OCI-LY3 (cell line): Measurements from ENCODE around the gene SH3RF3.

Experiments used
- H2AFZ ChIP-seq: fragments of 200-600, 300-600 bp; shearing (Covaris generic); 2 replicates; pipeline ENCODE4 v1.6.0; 2014; ENCODE audit warnings: antibody characterized with exemption, low read depth, low read length
- H3K27ac ChIP-seq: fragments of 200-600, 300-600 bp; sonication (generic); 2 replicates; pipeline ENCODE4 v1.5.1; 2014; ENCODE audit warnings: mild to moderate bottlenecking, low read length, moderate library complexity, mixed read lengths
- H3K27me3 ChIP-seq: fragments of 200-600, 300-600 bp; sonication (generic); 2 replicates; pipeline ENCODE4 v1.6.1; 2014; ENCODE audit warnings: low read depth, low read length, mixed read lengths
- H3K36me3 ChIP-seq: fragments of 200-600, 300-600 bp; sonication (generic); replicated peaks from 2 replicates; pipeline ENCODE3; 2014; ENCODE audit warnings: low read depth, low read length, mixed read lengths
- H3K4me1 ChIP-seq: fragments of 300-600, 200-600 bp; sonication (generic); 2 replicates; pipeline ENCODE4 v1.6.1; 2014; ENCODE audit warnings: low read length, mixed read lengths
- H3K4me2 ChIP-seq: fragments of 200-600, 300-600 bp; sonication (generic); 2 replicates; pipeline ENCODE4 v1.6.1; 2014; ENCODE audit warnings: low read length, mixed read lengths
- H3K4me3 ChIP-seq: fragments of 300-600, 200-600 bp; sonication (generic); 2 replicates; pipeline ENCODE4 v1.5.1; 2014; ENCODE audit warnings: antibody characterized with exemption, mild to moderate bottlenecking, low read length, moderate library complexity
- H3K79me2 ChIP-seq: fragments of 300-600, 200-600 bp; shearing (Covaris generic); 2 replicates; pipeline ENCODE4 v1.6.1; 2014; ENCODE audit warnings: mild to moderate bottlenecking, low read length, mixed read lengths
- H3K9ac ChIP-seq: fragments of 300-600, 200-600 bp; shearing (Covaris generic); 2 replicates; pipeline ENCODE4 v1.6.0; 2014; ENCODE audit warnings: mild to moderate bottlenecking, low read length, moderate library complexity
- H3K9me3 ChIP-seq: fragments of 200-600, 300-600 bp; shearing (Covaris generic); 2 replicates; pipeline ENCODE4 v1.6.1; 2014; ENCODE audit warnings: low read length, mixed read lengths; ENCODE audit not compliant: insufficient read depth
- H4K20me1 ChIP-seq: fragments of 200-600, 300-600 bp; sonication (generic); 2 replicates; pipeline ENCODE4 v1.6.1; 2016; ENCODE audit warnings: low read length, mixed read lengths; ENCODE audit not compliant: insufficient read depth
- EZH2phosphoT487 ChIP-seq: fragments of 200-600 bp; shearing (Covaris generic); IDR thresholded peaks from 2 replicates; pipeline ENCODE4 v1.6.1; 2018; ENCODE audit warnings: antibody characterized with exemption, mixed run types, low read depth
- TF ChIP-seq, protein P1 (sequence below): fragments of 200-600, 300-600 bp; sonication (generic); IDR thresholded peaks from 2 replicates; pipeline ENCODE4 v1.5.1; 2014; ENCODE audit warnings: antibody characterized with exemption, low read length, low read depth

Gene SH3RF3

DNA sequence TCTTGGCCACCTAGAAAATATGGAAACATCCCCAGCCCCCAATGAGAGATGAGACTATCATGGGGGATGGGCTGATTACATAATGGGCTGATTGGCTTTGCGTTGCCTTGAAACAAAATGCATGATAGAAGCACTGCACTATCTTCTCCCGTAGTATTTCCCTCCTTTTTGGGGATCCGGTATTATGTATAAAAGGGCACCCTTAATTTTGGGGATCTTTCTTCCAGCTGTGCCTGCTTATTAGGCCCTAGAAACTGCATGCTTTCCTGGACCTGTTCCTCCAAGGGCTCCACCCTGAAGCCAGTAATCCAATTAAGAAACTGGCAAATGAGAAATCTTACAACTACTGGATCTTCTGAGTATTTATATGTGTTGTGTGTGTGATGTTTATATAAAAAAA, 34.9 kb upstream of the SH3RF3 start:
- Histone ChIP-seq H2AFZ (no peak overlapping the region), H3K36me3 (no peaks in the 10 kb centered on the region), H3K9me3 (no peaks in the 10 kb centered on the region), H3K27ac (no peak overlapping the region), H3K4me1 (no peaks in the 10 kb centered on the region), H3K4me3 (no peak overlapping the region), H3K79me2 (no peaks in the 10 kb centered on the region), H4K20me1 (no peaks in the 10 kb centered on the region), H3K9ac (no peak overlapping the region), H3K4me2 (no peak overlapping the region), H3K27me3 (peaks cover 9% of the 10 kb centered on the region; the same call in 1 of the 2 replicates)
- TF ChIP-seq, protein P1, sequence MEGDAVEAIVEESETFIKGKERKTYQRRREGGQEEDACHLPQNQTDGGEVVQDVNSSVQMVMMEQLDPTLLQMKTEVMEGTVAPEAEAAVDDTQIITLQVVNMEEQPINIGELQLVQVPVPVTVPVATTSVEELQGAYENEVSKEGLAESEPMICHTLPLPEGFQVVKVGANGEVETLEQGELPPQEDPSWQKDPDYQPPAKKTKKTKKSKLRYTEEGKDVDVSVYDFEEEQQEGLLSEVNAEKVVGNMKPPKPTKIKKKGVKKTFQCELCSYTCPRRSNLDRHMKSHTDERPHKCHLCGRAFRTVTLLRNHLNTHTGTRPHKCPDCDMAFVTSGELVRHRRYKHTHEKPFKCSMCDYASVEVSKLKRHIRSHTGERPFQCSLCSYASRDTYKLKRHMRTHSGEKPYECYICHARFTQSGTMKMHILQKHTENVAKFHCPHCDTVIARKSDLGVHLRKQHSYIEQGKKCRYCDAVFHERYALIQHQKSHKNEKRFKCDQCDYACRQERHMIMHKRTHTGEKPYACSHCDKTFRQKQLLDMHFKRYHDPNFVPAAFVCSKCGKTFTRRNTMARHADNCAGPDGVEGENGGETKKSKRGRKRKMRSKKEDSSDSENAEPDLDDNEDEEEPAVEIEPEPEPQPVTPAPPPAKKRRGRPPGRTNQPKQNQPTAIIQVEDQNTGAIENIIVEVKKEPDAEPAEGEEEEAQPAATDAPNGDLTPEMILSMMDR: no peak
- TF ChIP-seq EZH2phosphoT487: no peak

DNA sequence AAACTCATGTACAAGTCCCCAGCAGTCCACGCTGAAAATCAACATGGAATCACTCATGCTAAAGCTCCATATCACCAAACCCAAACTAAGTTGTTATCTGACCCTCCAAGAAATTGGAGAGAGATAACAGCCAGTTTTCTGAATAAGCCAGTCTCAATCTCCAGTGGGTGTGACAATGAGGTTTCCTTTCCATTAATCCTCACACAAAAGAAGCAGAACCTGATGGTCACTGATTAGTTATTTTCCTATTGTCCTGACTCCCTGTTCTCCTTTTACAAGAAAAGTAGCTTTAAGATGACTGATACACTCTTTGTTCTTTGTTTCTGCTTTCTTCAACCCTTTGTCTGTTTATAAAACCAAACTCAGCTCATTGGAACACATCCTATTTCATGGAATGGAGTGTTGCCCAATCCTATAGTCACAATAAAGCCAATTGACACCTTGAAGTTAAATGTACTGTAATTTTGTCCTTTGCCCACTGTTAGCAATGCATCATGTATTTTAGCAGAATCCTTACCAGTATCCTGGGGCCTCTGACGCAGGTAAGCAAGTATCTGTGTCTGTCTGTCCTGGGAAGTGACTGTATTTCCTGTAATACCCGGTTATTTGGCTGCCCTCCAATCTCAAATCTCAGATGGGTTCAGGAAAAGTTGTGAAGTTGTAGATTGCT, 30.6 kb upstream of the SH3RF3 start:
- no peaks in the 10 kb centered on the region for H3K36me3 ChIP-seq
- TF ChIP-seq EZH2phosphoT487: no peak
- TF ChIP-seq, protein P1: no peak
- peaks cover 13% of the 10 kb centered on the region; the same call in 1 of the 2 replicates for H3K27me3 ChIP-seq
- H3K4me3 ChIP-seq: no peak overlapping the region
- no peak overlapping the region for H2AFZ ChIP-seq
- H3K9ac ChIP-seq: no peak overlapping the region
- H3K79me2 ChIP-seq: no peaks in the 10 kb centered on the region
- no peaks in the 10 kb centered on the region for H4K20me1 ChIP-seq
- H3K27ac ChIP-seq: no peak overlapping the region
- no peak overlapping the region for H3K4me2 ChIP-seq
- no peaks in the 10 kb centered on the region for H3K4me1 ChIP-seq
- no peaks in the 10 kb centered on the region for H3K9me3 ChIP-seq

DNA sequence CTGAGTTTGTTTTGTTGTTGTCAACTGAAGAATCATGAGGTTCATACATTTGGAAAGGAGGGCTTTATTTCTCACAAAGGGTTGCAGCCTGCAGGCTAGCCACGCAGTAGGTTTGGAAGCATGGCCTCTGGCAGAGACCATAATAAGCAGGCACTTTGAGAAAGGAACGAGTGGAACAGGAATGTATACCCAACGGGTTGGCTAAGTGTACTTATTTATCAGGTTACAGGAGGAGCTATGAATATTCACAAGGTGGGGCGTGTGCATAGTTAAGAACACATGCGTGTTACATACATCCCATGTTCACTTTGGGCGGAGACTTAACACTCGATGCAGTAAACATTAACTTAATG, 30.1 kb upstream of the SH3RF3 start:
- Histone ChIP-seq H3K27me3 (peaks cover 13% of the 10 kb centered on the region; the same call in 1 of the 2 replicates), H3K27ac (no peak overlapping the region)

DNA sequence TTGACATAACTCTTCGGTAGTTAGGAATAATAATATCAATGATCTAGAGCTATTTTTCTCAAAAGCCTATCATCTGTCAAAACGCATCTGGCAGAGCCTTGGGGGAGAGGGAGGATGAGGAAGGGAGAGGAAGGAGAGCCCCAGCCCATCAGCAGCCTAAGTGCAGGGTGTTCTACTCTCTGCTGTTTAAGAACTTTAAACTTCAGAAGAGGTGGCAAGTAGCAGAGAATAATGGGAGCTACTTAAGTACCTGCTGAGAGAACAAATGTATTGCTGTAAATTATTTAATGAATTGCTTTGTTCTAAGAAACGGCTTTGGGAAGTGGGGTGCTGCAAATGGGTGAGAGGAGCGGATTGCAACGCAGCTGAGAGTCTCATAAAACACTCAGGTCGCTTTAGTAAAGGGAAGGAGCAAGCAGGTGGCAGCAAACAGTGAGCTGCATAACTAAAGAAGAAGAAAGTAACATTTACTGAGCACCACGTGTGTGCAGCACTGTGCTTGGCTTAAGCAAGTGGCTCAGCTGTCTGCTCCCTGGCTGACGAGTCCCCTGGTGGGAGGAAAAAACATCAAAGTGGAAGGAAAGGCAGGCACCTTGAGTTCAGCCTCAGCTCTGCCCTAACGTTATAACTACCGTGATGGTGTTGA, 26.3 kb upstream of the SH3RF3 start:
- Histone ChIP-seq H3K27me3 (peaks cover 13% of the 10 kb centered on the region; the same call in 1 of the 2 replicates), H3K27ac (no peak overlapping the region), H4K20me1 (no peaks in the 10 kb centered on the region), H3K79me2 (no peaks in the 10 kb centered on the region), H3K4me3 (no peak overlapping the region), H2AFZ (no peak overlapping the region), H3K36me3 (no peaks in the 10 kb centered on the region), H3K4me1 (no peaks in the 10 kb centered on the region), H3K4me2 (no peak overlapping the region), H3K9me3 (no peaks in the 10 kb centered on the region), H3K9ac (no peak overlapping the region)
- no peak for TF ChIP-seq EZH2phosphoT487
- TF ChIP-seq, protein P1: no peak

More for the DNA sequence above, 30.1 kb upstream of the SH3RF3 start:
- Histone ChIP-seq H3K4me3 (no peak overlapping the region), H3K36me3 (no peaks in the 10 kb centered on the region), H3K9me3 (no peaks in the 10 kb centered on the region), H3K79me2 (no peaks in the 10 kb centered on the region), H3K4me2 (no peak overlapping the region), H2AFZ (no peak overlapping the region), H3K4me1 (no peaks in the 10 kb centered on the region), H4K20me1 (no peaks in the 10 kb centered on the region), H3K9ac (no peak overlapping the region)
- TF ChIP-seq, protein P1: no peak
- no peak for TF ChIP-seq EZH2phosphoT487
